HepG2 (cell line): Measurements from ENCODE around the gene SLC20A1. TPM values are rescaled to one million over a fixed set of nuclear protein-coding genes. Genes with fewer than 3 reads are reported as not detected.

Source experiments
- BCL6 ChIP-seq: IDR thresholded peaks from 2 replicates; pipeline ENCODE4 v1.6.1; 2016; ENCODE audit warnings: missing genetic modification reagents, missing compliant biosample characterization
- GLI4 ChIP-seq: sonication (generic); formaldehyde crosslinking; IDR thresholded peaks from 2 replicates; pipeline ENCODE4 v1.5.1; 2020; ENCODE audit warnings: missing genetic modification reagents, mild to moderate bottlenecking, moderate library complexity, borderline replicate concordance
- KDM2A ChIP-seq: sonication (generic); formaldehyde crosslinking; IDR thresholded peaks from 2 replicates; pipeline ENCODE4 v1.4.0; 2020; ENCODE audit warnings: low read depth, missing genetic modification reagents, borderline replicate concordance
- MLXIP ChIP-seq: sonication (generic); formaldehyde crosslinking; IDR thresholded peaks from 2 replicates; pipeline ENCODE4 v1.9.0; 2021; ENCODE audit warnings: missing genetic modification reagents, borderline replicate concordance
- MYC ChIP-seq: sonication (generic); formaldehyde crosslinking; IDR thresholded peaks from 2 replicates; pipeline ENCODE4 v1.9.0; 2021; ENCODE audit warnings: missing genetic modification reagents, borderline replicate concordance
- UBTF ChIP-seq: sonication (generic); formaldehyde crosslinking; IDR thresholded peaks from 2 replicates; pipeline ENCODE4 v1.4.0; 2020; ENCODE audit warnings: mild to moderate bottlenecking, missing genetic modification reagents
- ZKSCAN8 ChIP-seq: IDR thresholded peaks from 2 replicates; pipeline ENCODE4 v1.6.1; 2016; ENCODE audit warnings: borderline replicate concordance, missing genetic modification reagents, missing compliant biosample characterization
- ZNF318 ChIP-seq: sonication (generic); formaldehyde crosslinking; IDR thresholded peaks from 2 replicates; pipeline ENCODE4 v1.4.0; 2020; ENCODE audit warnings: mild to moderate bottlenecking, missing genetic modification reagents
- ZNF513 ChIP-seq: sonication (generic); formaldehyde crosslinking; conservative IDR thresholded peaks from 2 replicates; pipeline ENCODE4 v1.5.0; 2020; ENCODE audit warnings: missing genetic modification reagents
- polyA plus RNA-seq, 8 experiments: library from polyadenylated mRNA; depleted of rRNA in 3 of 8; stranded (reverse) in 7 of 8; unstranded in 1 of 8; fragments of >200 nt; fragmentation: Illumina TruSeq in 4 of 8; extraction: Trizol in 4 of 8; gene quantifications; 2 replicates each; pipeline versions ENCODE4 v1.2.1 to v1.2.3, GENCODE V29; 2011 to 2016; ENCODE audit warnings: low read depth in 4 of 8, missing spikeins in 1 of 8, mixed read lengths in 1 of 8; ENCODE audit not compliant: insufficient read depth in 1 of 8
- total RNA-seq, 5 experiments: library from RNA; depleted of rRNA; stranded (reverse); fragments of >200 nt; fragmentation: Illumina TruSeq; extraction: Trizol; gene quantifications; 2 replicates each; pipeline ENCODE4 v1.2.3, GENCODE V29; 2016; ENCODE audit warnings: low read depth in 1 of 5
- TF ChIP-seq, protein P1 (sequence below): IDR thresholded peaks from 2 replicates; pipeline ENCODE4 v1.6.1; 2016; ENCODE audit warnings: low read depth

The SLC20A1 gene
- total and polyA plus RNA-seq, 2 of the 13 experiments (the other 11 are each of a cell fraction or from before 2014, with no cell fraction given) = 54.0 to 85.9 TPM

GRCh38 chr2:112644155-112644932, 1.4 kb upstream of the SLC20A1 start (continued):
- no peak for TF ChIP-seq ZNF513 (CRISPR knock-in tag)
- no peak; the same call in 1 of the 2 replicates for TF ChIP-seq KDM2A (CRISPR knock-in tag)
- no peak for TF ChIP-seq UBTF
- no peak for TF ChIP-seq GLI4 (CRISPR knock-in tag)
- TF ChIP-seq BCL6 (CRISPR knock-in tag) = peak; percentile 66
- TF ChIP-seq ZNF318 = no peak
- TF ChIP-seq MYC (CRISPR knock-in tag) = no peak
- TF ChIP-seq ZKSCAN8 = peak; percentile 40; the same call in 1 of the 2 replicates
- no peak for TF ChIP-seq MLXIP (CRISPR knock-in tag)
- TF ChIP-seq, protein P1, sequence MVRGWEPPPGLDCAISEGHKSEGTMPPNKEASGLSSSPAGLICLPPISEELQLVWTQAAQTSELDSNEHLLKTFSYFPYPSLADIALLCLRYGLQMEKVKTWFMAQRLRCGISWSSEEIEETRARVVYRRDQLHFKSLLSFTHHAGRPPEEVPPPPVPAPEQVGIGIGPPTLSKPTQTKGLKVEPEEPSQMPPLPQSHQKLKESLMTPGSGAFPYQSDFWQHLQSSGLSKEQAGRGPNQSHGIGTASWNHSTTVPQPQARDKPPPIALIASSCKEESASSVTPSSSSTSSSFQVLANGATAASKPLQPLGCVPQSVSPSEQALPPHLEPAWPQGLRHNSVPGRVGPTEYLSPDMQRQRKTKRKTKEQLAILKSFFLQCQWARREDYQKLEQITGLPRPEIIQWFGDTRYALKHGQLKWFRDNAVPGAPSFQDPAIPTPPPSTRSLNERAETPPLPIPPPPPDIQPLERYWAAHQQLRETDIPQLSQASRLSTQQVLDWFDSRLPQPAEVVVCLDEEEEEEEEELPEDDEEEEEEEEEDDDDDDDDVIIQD (CRISPR knock-in tag) = no peak
